HepG2 (cell line): Measurements from ENCODE around the gene BICDL1. TPM values are rescaled to one million over a fixed set of nuclear protein-coding genes. Genes with fewer than 3 reads are reported as not detected.

Experiments
- ATAC-seq: fragments of 200-7000 bp; cut with Tn5 transposase; 3 replicates; pipeline ENCODE4 v1.9.1; 2020; ENCODE audit warnings: mild to moderate bottlenecking, moderate library complexity
- BruUV-seq: library from RNA; stranded (reverse); fragments of 400-500 nt; replicated peaks from 2 replicates; lab custom pipeline; 2021; lab: Mats Ljungman, UMichigan
- CTCF ChIA-PET: fragments of 300-600 bp; formaldehyde crosslinking; extraction: SDS; loops from one replicate; lab custom pipeline; 2021; ENCODE audit warnings: low total read pairs, inconsistent platforms, low intra/inter-chr PET ratio; lab: Yijun Ruan, JAX
- POLR2A ChIA-PET: fragments of 350-600 bp; sonication (Branson Sonifier 250); formaldehyde crosslinking; loops from one replicate; lab custom pipeline; 2020; ENCODE audit warnings: antibody characterized with exemption, inconsistent platforms; lab: Yijun Ruan, JAX
- DNase-seq: peaks from one replicate; pipeline ENCODE4 v3.0.0-alpha.2; 2015; ENCODE audit warnings: low spot score
- FAIRE-seq: peaks from 3 replicates; lab custom pipeline; 2011; peaks lifted over from hg19 to GRCh38; lab: Jason Lieb, UNC
- H2AFZ ChIP-seq: one replicate; pipeline ENCODE4 v1.6.1; 2011; ENCODE audit warnings: low read length, inconsistent platforms
- H3K27ac ChIP-seq: fragments of 300-600 bp; 3 replicates; pipeline ENCODE4 v1.8.0; 2011; ENCODE audit warnings: mixed run types, mild to moderate bottlenecking, mixed read lengths, low read length, inconsistent platforms; ENCODE audit not compliant: insufficient read depth; ENCODE audit errors: extremely low read length
- H3K27me3 ChIP-seq, 2 experiments: fragments of 200-600 bp in 1 of 2; 2 replicates in 1 of 2; 3 replicates in 1 of 2; pipeline versions ENCODE4 v1.6.0 to v1.8.0; 2011; ENCODE audit warnings: low read length in 2 of 2, mild to moderate bottlenecking in 2 of 2, moderate library complexity in 2 of 2, inconsistent platforms in 1 of 2; ENCODE audit not compliant: insufficient read depth in 2 of 2, control insufficient read depth in 1 of 2
- H3K36me3 ChIP-seq, 2 experiments: fragments of 200-600 bp in 1 of 2; replicated peaks in 1 of 2; 2 replicates in 1 of 2; 3 replicates in 1 of 2; pipeline versions ENCODE4 v1.5.1 to v1.8.0; 2011; ENCODE audit warnings: low read length in 2 of 2, inconsistent platforms in 1 of 2; ENCODE audit not compliant: insufficient read depth in 2 of 2, control insufficient read depth in 1 of 2
- H3K4me1 ChIP-seq: 2 replicates; pipeline ENCODE4 v1.5.1; 2012; ENCODE audit warnings: low read length, inconsistent platforms; ENCODE audit not compliant: insufficient read depth
- H3K4me2 ChIP-seq: 2 replicates; pipeline ENCODE4 v1.6.0; 2011; ENCODE audit warnings: low read depth, low read length, inconsistent platforms
- H3K4me3 ChIP-seq, 3 experiments: fragments of 200-600 bp in 1 of 3; sonication (generic), shearing (Covaris generic) in 1 of 3; replicated peaks in 1 of 3; 2 replicates each; pipeline ENCODE4 v1.5.1; 2011 to 2016; ENCODE audit warnings: low read length in 3 of 3, inconsistent platforms in 2 of 3, low read depth in 2 of 3, mild to moderate bottlenecking in 2 of 3, control low read depth in 1 of 3, mixed read lengths in 1 of 3; ENCODE audit not compliant: insufficient read depth in 1 of 3
- H3K79me2 ChIP-seq: one replicate; pipeline ENCODE4 v1.6.1; 2011; ENCODE audit warnings: low read length, inconsistent platforms; ENCODE audit not compliant: insufficient read depth
- H3K9ac ChIP-seq: 2 replicates; pipeline ENCODE4 v1.6.0; 2011; ENCODE audit warnings: mild to moderate bottlenecking, low read depth, low read length, inconsistent platforms; ENCODE audit not compliant: insufficient read depth
- H3K9me3 ChIP-seq: 2 replicates; pipeline ENCODE4 v1.5.1; 2012; ENCODE audit warnings: mild to moderate bottlenecking, low read length
- H4K20me1 ChIP-seq: 2 replicates; pipeline ENCODE4 v1.6.0; 2011; ENCODE audit warnings: inconsistent platforms, mild to moderate bottlenecking, low read length, moderate library complexity; ENCODE audit not compliant: insufficient read depth
- JDP2 ChIP-seq: sonication (generic); formaldehyde crosslinking; IDR thresholded peaks from 2 replicates; pipeline ENCODE4 v1.8.1; 2022; ENCODE audit warnings: missing genetic modification reagents, borderline replicate concordance
- KDM4B ChIP-seq: sonication (generic); formaldehyde crosslinking; IDR thresholded peaks from 2 replicates; pipeline ENCODE4 v1.4.0; 2020; ENCODE audit warnings: missing genetic modification reagents
- MLXIP ChIP-seq: sonication (generic); formaldehyde crosslinking; IDR thresholded peaks from 2 replicates; pipeline ENCODE4 v1.9.0; 2021; ENCODE audit warnings: missing genetic modification reagents, borderline replicate concordance
- MNT ChIP-seq: fragments of 450-650 bp; IDR thresholded peaks from 2 replicates; pipeline ENCODE4 v1.6.1; 2016
- NBN ChIP-seq: fragments of 450-650 bp; conservative IDR thresholded peaks from 2 replicates; pipeline ENCODE4 v1.6.1; 2017
- NR0B2 ChIP-seq: sonication (generic); formaldehyde crosslinking; IDR thresholded peaks from 2 replicates; pipeline ENCODE4 v1.4.0; 2020; ENCODE audit warnings: mild to moderate bottlenecking, missing genetic modification reagents
- PITX1 ChIP-seq: sonication (generic); formaldehyde crosslinking; IDR thresholded peaks from 2 replicates; pipeline ENCODE4 v1.5.1; 2020; ENCODE audit warnings: mild to moderate bottlenecking, missing genetic modification reagents
- SIX1 ChIP-seq: sonication (generic); formaldehyde crosslinking; IDR thresholded peaks from 2 replicates; pipeline ENCODE4 v1.4.0; 2020; ENCODE audit warnings: missing genetic modification reagents, borderline replicate concordance
- SYNCRIP ChIP-seq: fragments of 200-400 bp; formaldehyde crosslinking; IDR thresholded peaks from 2 replicates; pipeline ENCODE4 v1.6.1; 2018; ENCODE audit warnings: mild to moderate bottlenecking, low read depth, low read length; ENCODE audit not compliant: insufficient read depth
- TCF7 ChIP-seq: sonication (generic); IDR thresholded peaks from 2 replicates; pipeline ENCODE4 v1.6.1; 2016; ENCODE audit warnings: antibody characterized with exemption, low read depth
- ZNF615 ChIP-seq: sonication (generic); formaldehyde crosslinking; IDR thresholded peaks from 2 replicates; pipeline ENCODE4 v1.5.0; 2020; ENCODE audit warnings: mild to moderate bottlenecking, missing genetic modification reagents, borderline replicate concordance
- WGBS: methylation state at CpG from one replicate; pipeline ENCODE4 v1.1.6; 2017; ENCODE audit warnings: low lambda C conversion rate; 5-methylcytosine and 5-hydroxymethylcytosine counted together
- in situ Hi-C: cut with HindIII; loops from 2 replicates; pipeline ENCODE4 v1.10.0; 2017; ENCODE audit warnings: low pct_unique_long_range_greater_than_20kb; ENCODE audit not compliant: extremely low pct_ligation_motif_present
- intact Hi-C: fragments of 100-400 bp; cut with micrococcal nuclease; formaldehyde crosslinking; loops from one replicate; pipeline ENCODE4 v1.10.0; 2022; ENCODE audit not compliant: unreplicated experiment
- polyA plus RNA-seq, 8 experiments: library from polyadenylated mRNA; depleted of rRNA in 3 of 8; stranded (reverse) in 7 of 8; unstranded in 1 of 8; fragments of >200 nt; fragmentation: Illumina TruSeq in 4 of 8; extraction: Trizol in 4 of 8; gene quantifications; 2 replicates each; pipeline versions ENCODE4 v1.2.1 to v1.2.3, GENCODE V29; 2011 to 2016; ENCODE audit warnings: low read depth in 4 of 8, missing spikeins in 1 of 8, mixed read lengths in 1 of 8; ENCODE audit not compliant: insufficient read depth in 1 of 8
- total RNA-seq, 5 experiments: library from RNA; depleted of rRNA; stranded (reverse); fragments of >200 nt; fragmentation: Illumina TruSeq; extraction: Trizol; gene quantifications; 2 replicates each; pipeline ENCODE4 v1.2.3, GENCODE V29; 2016; ENCODE audit warnings: low read depth in 1 of 5
- TF ChIP-seq, protein P1 (sequence below): sonication (generic); formaldehyde crosslinking; conservative IDR thresholded peaks from 2 replicates; pipeline ENCODE4 v1.4.0; 2020; ENCODE audit warnings: missing genetic modification reagents

The BICDL1 gene
- total and polyA plus RNA-seq, 2 of the 13 experiments (the other 11 are each of a cell fraction or from before 2014, with no cell fraction given), result 3.6 to 9.7 TPM

DNA sequence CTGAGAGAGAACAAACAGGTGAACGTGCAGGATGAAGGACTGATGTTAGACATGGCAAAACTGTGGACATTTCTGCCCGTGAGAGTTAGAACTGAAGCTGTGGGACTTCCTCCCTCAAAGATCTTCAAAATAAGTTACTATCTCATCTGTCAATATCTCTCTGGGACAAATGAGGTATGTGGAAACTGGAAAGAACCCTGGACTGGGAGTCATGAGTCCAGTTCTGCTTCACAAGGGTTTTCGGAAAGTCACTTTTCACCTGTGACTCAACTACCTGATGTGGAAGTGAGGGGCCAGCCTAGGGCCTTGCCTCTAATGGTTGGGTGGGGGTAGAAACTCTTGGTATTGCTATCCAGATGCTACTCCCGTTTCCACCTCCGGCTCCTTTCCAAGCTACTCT lies 80.2 kb downstream of the BICDL1 start (continued):
- no peak for TF ChIP-seq MLXIP (CRISPR knock-in tag)

GRCh38 chr12:120071493-120072020 lies 82.5 kb downstream of the BICDL1 start:
- Histone ChIP-seq H3K27ac (no peak overlapping the region), H3K79me2 (no peaks in the 10 kb centered on the region), H3K27me3 (no peaks in the 10 kb centered on the region), H3K9me3 (no peaks in the 10 kb centered on the region), H3K9ac (no peak overlapping the region), H3K4me2 (no peak overlapping the region), H3K4me1 (peaks cover 10% of the 10 kb centered on the region; the same call in 1 of the 2 replicates), H3K4me3 (no peak overlapping the region), H3K36me3 (no peaks in the 10 kb centered on the region), H2AFZ (no peak overlapping the region), H4K20me1 (no peaks in the 10 kb centered on the region)
- POLR2A ChIA-PET, result no interaction called here
- DNase-seq (no peak), ATAC-seq (no peak), FAIRE-seq (no peak)
- intact Hi-C loops (no loop called here), in situ Hi-C loops (no loop called here)
- CTCF ChIA-PET, result no interaction called here
- BruUV-seq, result no TSS peak
- 96% methylated on average over 3 of the region's 6 CpGs for WGBS
- TF ChIP-seq SYNCRIP, result no peak
- no peak for TF ChIP-seq SIX1 (CRISPR knock-in tag)
- no peak for TF ChIP-seq TCF7
- no peak for TF ChIP-seq KDM4B
- no peak for TF ChIP-seq NR0B2 (CRISPR knock-in tag)
- TF ChIP-seq NBN, result no peak
- no peak for TF ChIP-seq MNT
- TF ChIP-seq, protein P1, sequence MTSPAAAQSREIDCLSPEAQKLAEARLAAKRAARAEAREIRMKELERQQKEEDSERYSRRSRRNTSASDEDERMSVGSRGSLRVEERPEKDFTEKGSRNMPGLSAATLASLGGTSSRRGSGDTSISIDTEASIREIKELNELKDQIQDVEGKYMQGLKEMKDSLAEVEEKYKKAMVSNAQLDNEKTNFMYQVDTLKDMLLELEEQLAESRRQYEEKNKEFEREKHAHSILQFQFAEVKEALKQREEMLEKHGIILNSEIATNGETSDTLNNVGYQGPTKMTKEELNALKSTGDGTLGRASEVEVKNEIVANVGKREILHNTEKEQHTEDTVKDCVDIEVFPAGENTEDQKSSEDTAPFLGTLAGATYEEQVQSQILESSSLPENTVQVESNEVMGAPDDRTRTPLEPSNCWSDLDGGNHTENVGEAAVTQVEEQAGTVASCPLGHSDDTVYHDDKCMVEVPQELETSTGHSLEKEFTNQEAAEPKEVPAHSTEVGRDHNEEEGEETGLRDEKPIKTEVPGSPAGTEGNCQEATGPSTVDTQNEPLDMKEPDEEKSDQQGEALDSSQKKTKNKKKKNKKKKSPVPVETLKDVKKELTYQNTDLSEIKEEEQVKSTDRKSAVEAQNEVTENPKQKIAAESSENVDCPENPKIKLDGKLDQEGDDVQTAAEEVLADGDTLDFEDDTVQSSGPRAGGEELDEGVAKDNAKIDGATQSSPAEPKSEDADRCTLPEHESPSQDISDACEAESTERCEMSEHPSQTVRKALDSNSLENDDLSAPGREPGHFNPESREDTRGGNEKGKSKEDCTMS (CRISPR knock-in tag), result no peak
- TF ChIP-seq JDP2 (CRISPR knock-in tag), result no peak
- TF ChIP-seq PITX1 (CRISPR knock-in tag), result no peak
- TF ChIP-seq ZNF615, result no peak
